Putamen (tissue), 1 donor: ENCODE data around the gene MS4A15.
"Not testable (repeated sequence)": the region's sequence is repeated elsewhere in the genome, so short reads cannot be mapped to it uniquely, and the experiment has no call there.

Source experiments
- DNase-seq: peaks from one replicate; pipeline ENCODE4 v3.0.0-alpha.2; 2016; ENCODE audit warnings: low spot score

MS4A15 gene

DNA sequence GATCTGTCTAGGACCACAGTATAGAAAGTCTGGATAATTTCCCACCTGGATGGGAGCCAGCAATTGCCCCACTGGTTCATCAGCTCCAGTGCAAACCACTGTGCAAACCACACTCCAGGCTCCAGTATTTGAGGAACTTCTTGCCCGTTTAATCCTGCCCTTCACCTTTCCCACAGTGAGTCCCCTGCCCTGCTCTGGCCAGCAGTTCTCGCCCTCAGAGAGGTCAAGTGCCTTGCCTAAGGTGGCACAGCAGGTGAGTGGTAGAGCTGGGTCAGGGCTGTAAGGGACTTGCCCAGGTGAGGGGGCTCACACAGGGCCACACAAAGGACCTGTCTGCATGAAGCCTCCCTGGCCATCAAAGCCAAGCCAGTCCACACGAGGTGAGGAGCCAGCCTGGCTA is 52.6 kb downstream of the MS4A15 start:
- no peak for DNase-seq

DNA sequence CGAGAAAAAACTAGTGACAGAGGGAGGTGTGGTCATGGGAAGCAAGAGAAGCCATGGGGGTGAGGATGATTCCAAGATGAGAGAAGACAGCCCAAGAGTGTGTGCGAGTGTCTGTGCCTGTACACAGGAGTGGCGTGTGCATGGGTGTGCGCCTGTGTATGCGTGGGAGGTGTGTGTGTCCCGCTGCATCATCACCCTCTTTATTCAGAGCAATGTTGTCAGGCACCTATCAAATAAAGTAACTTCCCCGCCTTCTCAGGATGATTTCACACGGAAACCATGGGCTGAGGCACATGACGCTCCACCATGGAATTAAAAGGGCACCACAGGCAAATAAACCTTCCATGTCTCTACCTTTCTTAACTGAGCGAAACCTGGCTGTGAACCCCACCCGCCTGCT is 53.0 kb downstream of the MS4A15 start:
- peak; percentile 21 for DNase-seq

DNA sequence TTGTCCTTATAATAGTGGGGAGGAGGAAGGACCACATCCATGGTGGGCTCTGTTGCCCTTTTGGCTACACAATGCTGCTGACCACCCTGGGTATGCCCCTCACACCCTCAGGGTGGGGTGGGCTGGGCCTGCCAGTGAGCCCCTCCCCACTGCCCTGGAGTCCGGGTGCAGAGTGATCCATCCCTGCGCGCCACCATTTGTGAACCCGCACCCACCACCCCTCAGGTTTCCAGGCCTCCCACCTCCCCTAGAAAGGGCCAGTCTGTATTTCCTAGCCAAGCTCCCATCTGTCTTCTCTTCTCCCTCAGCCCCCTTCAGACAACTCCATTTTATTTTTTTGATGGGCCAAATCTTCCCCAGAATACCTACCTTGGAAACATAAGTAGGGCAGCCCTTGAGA is 53.5 kb downstream of the MS4A15 start:
- DNase-seq: no peak

DNA sequence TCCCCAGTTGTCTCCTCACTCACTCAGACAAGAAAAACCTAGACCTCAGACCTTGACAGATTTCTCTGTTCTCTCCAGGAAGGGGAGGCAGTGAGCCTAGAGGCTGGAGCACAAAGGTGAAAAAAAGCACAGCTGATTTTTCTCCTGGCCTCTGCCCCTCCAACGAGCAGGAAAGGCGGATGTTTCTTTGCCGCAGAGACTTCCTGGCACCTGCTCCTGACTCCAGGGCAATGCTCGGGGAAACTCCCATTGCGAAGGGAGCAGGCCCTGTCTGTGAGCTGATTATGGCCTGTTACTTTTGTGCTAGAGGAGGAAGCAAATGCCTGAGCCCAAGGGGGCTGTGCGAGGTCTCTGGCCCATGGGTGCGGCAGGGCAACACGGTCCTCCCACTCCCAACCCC is 53.9 kb downstream of the MS4A15 start:
- DNase-seq: no peak

DNA sequence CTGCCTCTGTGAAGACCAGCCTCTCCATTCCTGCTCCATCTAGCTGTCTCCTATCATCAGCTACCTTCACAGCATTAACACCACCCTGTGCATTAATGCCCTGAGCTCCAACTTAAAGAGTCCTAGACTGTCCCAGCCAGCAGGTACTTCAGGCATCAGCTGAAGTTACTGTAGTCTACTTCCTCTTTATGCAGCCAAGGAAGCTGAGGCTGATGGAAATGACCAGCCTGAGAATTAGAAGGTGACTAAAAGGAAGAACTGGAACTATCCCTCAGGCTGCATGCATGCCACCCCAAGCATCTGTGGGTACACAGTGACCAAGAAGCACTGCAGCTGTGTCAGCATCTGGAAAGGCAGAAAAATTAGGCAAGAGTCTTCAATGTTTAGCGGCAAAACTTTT is 56.7 kb downstream of the MS4A15 start:
- DNase-seq: no peak

DNA sequence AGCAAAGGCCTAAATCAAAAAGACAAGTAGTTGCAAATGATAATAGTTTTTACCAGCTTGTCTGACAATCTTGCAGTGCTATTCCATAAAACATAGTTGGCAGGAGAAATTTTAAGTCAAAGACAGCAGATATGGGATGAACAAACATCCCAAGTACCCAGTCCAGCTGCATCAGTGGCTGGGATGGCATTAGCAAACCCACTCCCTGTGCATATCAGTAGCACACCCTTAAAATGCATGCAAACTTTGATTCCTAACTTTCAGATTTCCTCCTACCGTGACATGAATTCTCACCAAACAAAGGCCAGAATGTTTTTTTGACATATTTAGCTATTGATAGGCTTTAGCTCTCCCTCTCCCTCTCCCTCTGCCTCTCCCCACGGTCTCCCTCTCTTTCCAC is 57.4 kb downstream of the MS4A15 start:
- no peak for DNase-seq

DNA sequence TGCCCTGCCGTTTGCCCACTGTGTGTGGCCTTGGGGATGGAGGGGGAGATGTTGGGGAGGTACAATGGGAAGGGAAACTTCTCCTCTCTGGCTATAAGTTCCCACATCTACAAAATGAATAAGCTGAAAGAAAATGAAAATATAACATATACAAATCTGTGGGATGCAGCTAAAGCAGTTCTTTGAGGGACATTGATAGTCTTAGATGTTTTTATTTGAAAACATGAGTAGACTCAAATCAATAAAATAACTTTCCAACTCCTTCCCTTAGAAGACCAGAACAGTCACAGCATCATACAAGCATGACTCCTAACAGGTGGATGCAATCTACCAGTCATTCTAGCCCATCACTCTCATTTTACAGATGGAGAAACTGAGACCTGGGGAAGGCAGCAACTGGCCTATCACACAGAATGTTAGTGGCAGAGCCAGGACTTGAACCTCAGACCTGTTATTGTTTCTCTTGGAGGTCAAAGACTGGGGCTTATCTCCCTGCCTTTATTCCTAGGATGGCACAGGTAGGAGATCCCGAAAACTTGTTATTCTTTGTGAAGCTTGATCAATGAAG is 60.0 kb downstream of the MS4A15 start:
- no peak for DNase-seq

DNA sequence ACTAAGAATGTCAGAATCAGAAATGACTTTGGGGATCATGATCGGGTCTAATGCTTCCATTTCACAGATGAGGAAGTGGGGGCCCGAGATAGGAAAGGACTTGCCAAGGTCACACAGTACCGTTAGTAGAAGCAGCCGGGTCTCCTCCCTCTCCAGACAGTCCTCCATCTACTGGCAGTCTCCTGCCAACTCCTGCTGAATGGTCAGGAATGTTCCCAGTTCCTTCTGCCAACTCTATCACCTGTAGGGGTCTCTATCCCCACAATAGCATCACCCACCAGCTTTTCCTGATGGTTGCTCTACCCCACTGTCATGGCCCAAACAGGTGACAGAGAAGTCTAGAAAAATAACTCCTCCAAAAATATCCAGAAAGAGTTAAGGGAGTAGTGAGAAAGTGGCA is 61.4 kb downstream of the MS4A15 start:
- no peak for DNase-seq

DNA sequence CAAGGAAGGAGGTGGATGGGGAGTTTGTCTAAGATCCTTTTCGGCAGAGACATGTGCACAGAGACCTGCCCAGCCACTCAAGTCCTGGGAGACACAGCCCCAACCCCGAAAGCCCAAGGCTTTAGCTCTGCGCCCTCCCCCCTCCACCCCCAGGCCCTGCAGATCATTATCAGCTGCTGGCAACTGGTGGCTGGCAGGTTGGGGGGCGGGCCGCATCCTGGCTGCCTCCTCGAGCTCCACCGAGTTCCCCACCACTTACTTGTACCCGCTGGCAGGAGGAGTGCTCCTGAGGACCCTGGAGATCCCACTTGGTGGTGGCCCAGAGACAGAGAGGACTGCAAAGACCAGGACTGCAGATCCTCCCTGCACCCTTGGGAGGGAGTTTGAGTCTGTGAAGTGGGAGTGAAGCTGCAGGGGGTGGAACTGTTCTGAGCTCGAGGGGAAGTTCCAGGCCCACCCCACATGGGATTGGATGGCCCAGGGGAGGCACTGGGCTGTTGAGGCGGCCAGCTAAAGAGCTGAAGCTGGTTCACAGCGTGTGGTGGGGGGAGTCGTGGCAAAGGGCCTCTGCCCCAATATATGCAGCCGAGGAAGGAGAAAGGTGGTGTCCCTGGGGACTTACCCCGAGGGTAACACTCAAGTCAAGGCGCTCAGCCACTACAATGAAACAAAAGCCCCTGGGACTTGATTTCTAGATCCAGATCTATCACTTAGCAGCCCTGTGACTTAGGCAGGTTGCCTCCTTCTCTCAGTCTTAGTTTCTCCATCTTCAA is 65.3 kb downstream of the MS4A15 start:
- no peak for DNase-seq

DNA sequence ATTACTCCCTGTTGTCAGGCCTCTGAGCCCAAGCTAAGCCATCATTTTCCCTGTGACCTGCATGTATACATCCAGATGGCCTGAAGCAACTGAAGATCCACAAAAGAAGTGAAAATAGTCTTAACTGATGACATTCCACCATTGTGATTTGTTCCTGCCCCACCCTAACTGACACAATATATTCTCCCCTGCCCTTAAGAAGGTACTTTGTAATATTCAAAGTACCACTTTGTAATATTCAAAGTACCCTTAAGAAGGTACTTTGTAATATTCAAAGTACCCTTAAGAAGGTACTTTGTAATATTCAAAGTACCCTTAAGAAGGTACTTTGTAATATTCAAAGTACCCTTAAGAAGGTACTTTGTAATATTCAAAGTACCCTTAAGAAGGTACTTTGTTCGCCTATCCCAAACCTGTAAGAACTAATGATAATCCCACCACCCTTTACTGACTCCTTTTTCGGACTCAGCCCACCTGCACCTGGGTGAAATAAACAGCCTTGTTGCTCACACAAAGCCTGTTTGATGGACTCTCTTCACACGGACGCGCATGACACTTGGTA is 67.2 kb downstream of the MS4A15 start:
- DNase-seq: not testable (repeated sequence)

DNA sequence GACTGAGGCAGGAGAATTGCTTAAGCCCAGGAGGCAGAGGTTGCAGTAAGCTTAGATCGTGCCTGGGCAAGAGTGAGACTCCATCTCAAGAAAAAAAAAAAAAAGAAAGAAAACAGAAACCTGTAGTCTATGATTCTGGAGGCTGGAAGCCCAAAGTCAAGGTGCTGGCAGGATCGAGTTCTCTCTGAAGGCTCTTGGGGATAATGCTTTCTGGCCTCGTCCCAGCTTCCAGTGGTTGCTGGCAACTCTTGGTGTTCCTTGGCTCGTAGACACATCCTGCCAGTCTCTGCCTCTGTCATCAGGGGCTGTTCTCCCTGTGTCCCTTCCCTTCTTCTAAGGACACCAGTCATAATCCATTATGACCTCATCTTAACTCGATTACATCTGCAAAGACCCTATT is 68.5 kb downstream of the MS4A15 start:
- DNase-seq: no peak

DNA sequence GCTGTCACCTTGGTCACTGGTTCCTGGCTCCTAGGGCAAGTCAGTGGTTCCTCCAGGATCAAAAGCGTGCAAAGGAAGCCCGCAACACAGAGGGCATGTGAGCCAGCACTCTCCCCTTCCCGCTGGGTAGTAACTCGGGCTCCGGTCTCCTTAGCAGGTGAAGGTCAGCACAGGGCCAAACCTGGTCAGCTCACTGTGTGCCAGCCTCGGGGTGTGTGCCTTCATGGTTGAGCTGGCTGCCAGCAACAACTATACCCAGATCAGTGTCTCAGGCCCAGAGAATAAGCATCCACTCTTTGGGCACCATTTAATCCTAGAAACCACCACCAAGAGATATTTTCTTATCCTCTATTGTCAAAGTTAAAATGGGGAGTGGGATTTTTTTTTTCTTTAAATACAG is 69.1 kb downstream of the MS4A15 start:
- no peak for DNase-seq
